ENCODE data around the gene NHLRC2. TPM values are rescaled to one million over a fixed set of nuclear protein-coding genes. Genes with fewer than 3 reads are reported as not detected.

NHLRC2 gene
- total and polyA plus RNA-seq, 2 experiments from 2014 or later = 15.5 to 28.1 TPM

GRCh38 chr10:113899952-113900598 is 45.6 kb downstream of the NHLRC2 start:
- H3K36me3 ChIP-seq (ENCODE audit: insufficient read depth) = peaks cover 18% of the 10 kb centered on the region; the same call in 1 of the 2 replicates
- Mint-ChIP-seq H3K27me3 (ENCODE audit: insufficient read depth, low read depth, poor library complexity) (peaks cover 2% of the 10 kb centered on the region), H3K9me3 (peaks cover 6% of the 10 kb centered on the region; the same call in 1 of the 3 replicates), H3K27ac (no peak overlapping the region), H3K4me3 (no peak overlapping the region), H3K36me3 (ENCODE audit: low read depth) (peaks cover 34% of the 10 kb centered on the region), H3K4me1 (no peaks in the 10 kb centered on the region)
- H3K27ac ChIP-seq (ENCODE audit: low read depth) = no peak overlapping the region
- no peak overlapping the region for H3K4me3 ChIP-seq
- H3K9me2 ChIP-seq (ENCODE audit: insufficient read depth) = no peaks in the 10 kb centered on the region; the same call in 1 of the 2 replicates
- no peaks in the 10 kb centered on the region for H3K79me2 ChIP-seq (replicated peaks; ENCODE audit: insufficient read depth)
- no peaks in the 10 kb centered on the region for H3K4me1 ChIP-seq (ENCODE audit: insufficient read depth)
- no peaks in the 10 kb centered on the region for H3F3A ChIP-seq (replicated peaks; ENCODE audit: low read depth)
- no peaks in the 10 kb centered on the region for H4K20me1 ChIP-seq (replicated peaks; ENCODE audit: insufficient read depth)
- DNase-seq (ENCODE audit: low spot score) = no peak
- TF ChIP-seq ZNF331 (CRISPR knock-in tag; IDR thresholded peaks at IDR 0.05; ENCODE audit: low read depth) = no peak
- TF ChIP-seq STAT1 (IDR thresholded peaks at IDR 0.05; ENCODE audit: unreplicated experiment) = no peak
- TF ChIP-seq NANOG (IDR thresholded peaks at IDR 0.05; ENCODE audit: borderline replicate concordance) = no peak
- TF ChIP-seq POLR2AphosphoS5 (IDR thresholded peaks at IDR 0.05; ENCODE audit: low read depth) = no peak
- TF ChIP-seq CTCF (conservative IDR thresholded peaks at IDR 0.05; ENCODE audit: low read depth in 2 of 2) = no peak
- no peak for TF ChIP-seq ZNF114 (CRISPR knock-in tag; IDR thresholded peaks at IDR 0.05)
- no peak for TF ChIP-seq REST (IDR thresholded peaks at IDR 0.05; ENCODE audit: unreplicated experiment)
- TF ChIP-seq JUNB (IDR thresholded peaks at IDR 0.05; ENCODE audit: unreplicated experiment) = no peak
- TF ChIP-seq ETS1 (IDR thresholded peaks at IDR 0.05) = no peak
- no peak for TF ChIP-seq ZNF462 (CRISPR knock-in tag; IDR thresholded peaks at IDR 0.05)
- TF ChIP-seq EZH2 (IDR thresholded peaks at IDR 0.05; ENCODE audit: low read depth, unreplicated experiment) = no peak
- TF ChIP-seq CREB1 (CRISPR knock-in tag; IDR thresholded peaks at IDR 0.05; ENCODE audit: low read depth) = no peak
- ATAC-seq = no peak
- no peak overlapping the region for H3K4me2 ChIP-seq
- H3K27me3 ChIP-seq (ENCODE audit: insufficient read depth) = no peaks in the 10 kb centered on the region
- H2AFZ ChIP-seq = no peak overlapping the region

Data from GM23338 (cell line).